GM10266 (cell line): ENCODE results near the gene RPUSD4.

Source experiments
- DNase-seq: peaks from one replicate; pipeline ENCODE4 v3.0.0; 2012; ENCODE audit errors: extremely low spot score
- CTCF ChIP-seq: IDR thresholded peaks from 2 replicates; pipeline ENCODE4 v1.5.1; 2012; ENCODE audit warnings: mild to moderate bottlenecking, low read depth; ENCODE audit not compliant: control insufficient read depth, insufficient read depth; ENCODE audit errors: missing control alignments

Gene RPUSD4

DNA sequence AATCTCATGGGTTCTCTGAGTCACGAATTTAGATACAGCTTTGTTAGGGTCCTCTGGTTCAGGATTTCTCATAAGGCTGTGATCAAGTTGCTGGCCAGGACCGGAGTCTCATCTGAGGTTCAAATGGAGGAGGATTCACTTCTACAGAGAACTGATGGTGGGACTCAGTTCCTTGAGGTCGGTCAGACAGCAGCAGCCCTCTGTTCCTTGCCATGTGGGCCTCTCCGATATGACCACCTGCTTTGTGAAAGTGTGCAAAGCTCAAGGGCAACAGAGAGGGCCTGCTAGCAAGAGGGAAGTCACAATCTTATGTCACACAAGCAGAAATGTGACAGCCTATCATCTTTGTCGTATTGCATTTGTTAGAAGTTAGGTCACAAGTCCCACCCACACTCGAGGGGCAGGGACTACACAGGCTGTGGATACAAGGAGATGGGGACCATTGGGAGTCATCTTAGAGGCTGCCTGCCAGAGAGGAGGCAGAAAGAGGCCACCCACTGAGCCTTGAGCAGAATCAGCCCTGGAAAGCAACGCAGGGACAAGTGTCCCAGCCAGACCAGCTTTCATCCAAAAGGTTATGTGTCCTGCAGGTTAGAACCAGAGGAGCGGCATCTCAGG, 34.5 kb downstream of the RPUSD4 start:
- TF ChIP-seq CTCF: no peak
- no peak for DNase-seq

DNA sequence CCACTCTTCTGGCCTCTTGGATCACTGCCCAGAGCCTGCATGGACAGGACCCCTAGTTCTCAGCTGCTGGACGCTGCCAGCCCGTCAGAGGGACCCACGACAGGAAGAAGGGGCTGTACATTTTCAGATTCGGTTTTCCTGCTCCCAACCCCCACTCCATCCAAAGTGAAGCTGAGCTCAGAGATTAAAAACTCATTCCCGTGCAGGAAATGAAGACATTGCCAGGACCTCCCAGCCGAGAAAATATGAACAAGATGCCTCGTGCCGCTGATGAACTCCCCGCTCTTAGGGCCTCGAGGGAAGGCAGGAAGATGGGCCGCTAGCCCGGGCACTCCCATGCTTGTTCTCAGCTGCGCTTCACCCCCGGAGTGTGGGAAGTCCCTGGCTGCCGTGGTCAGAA, 36.1 kb downstream of the RPUSD4 start:
- DNase-seq: no peak
- TF ChIP-seq CTCF: no peak

GRCh38 chr11:126174816-126175215, 36.6 kb downstream of the RPUSD4 start:
- no peak for TF ChIP-seq CTCF
- no peak for DNase-seq

GRCh38 chr11:126173257-126173656, 38.2 kb downstream of the RPUSD4 start:
- no peak for DNase-seq
- TF ChIP-seq CTCF: no peak

DNA sequence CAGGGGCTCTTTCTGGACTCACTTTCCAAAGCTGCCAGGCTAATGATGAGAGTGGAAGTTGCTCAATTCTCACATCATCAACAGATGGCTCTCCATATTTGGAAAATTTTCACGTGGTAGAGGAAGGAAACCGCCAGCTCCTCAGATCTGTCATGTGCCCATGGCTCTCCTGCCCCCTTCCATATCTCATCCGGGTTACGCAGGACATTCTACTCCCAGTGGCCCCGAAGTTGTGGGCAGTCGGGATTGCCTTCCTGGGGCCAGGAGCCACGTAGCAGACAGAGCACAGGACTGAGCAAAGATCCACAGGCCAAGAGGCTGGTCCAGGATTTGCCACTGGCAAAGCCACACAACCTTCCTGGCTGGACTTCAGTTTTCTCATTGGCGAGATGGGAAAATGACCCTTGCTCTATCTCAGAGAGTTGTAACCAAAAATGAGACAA, 38.8 kb downstream of the RPUSD4 start:
- TF ChIP-seq CTCF: no peak
- DNase-seq: no peak

DNA sequence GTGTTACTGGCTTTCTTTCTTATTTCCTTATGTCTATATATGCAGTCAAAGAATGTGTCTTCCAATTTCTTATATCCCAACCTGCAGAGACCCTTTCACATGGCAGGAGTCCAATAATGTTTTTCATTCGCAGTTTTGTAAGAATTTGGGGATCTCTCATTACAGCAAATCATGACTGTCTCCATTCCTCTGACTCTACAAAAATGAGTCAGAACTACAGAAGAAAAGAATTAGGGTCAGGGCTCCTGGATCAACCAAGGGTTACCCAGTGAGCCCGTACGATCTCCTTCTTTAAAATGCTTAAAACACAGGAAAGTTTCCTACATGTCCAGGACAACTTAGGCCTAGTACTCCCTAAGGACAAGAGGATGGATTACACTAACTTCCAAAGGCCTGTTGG, 42.2 kb downstream of the RPUSD4 start:
- DNase-seq: no peak
- TF ChIP-seq CTCF: no peak

DNA sequence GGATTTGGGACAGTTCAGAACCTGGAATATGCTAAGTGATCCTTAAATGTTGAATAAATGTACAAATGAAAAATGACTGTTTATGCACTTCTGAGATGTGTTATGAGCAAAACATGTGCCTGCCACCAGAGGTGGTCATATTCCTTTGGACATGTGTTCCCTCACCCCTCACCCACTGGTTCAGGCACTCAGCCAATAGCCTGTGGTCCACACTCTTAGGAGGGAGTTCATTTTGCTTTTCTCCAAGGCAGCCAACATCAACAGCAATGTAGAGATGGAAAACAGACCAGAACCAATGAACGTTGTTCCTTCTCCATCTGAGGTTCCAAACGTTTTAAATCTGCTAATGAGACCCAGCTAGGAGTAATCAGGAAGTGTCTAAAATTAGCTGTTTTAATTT, 44.0 kb downstream of the RPUSD4 start:
- no peak for DNase-seq
- no peak for TF ChIP-seq CTCF
